Gastrocnemius medialis (tissue), 4 donors: ENCODE data around the gene ACVR1B. TPM values are rescaled to one million over a fixed set of nuclear protein-coding genes. Genes with fewer than 3 reads are reported as not detected.

Experiments
- ATAC-seq, 2 donors: fragments of 150-250 bp; one replicate each; pipeline ENCODE4 v1.9.1; 2016
- DNase-seq, 2 donors: peaks; one replicate each; pipeline ENCODE4 v3.0.0-alpha.2; 2019
- H3K27ac ChIP-seq, 4 donors: fragments of 200-600 bp; sonication (generic); 1 replicate in 1 of 4; 2 replicates in 3 of 4; pipeline ENCODE4 v1.5.1; 2016 to 2018; ENCODE audit warnings: mild to moderate bottlenecking in 2 of 4, moderate library complexity in 1 of 4
- H3K27me3 ChIP-seq, 3 donors: fragments of 200-600 bp; sonication (generic) in 2 of 3; 1 replicate in 1 of 3; 2 replicates in 2 of 3; pipeline versions ENCODE4 v1.5.1 to v1.6.0; 2016 to 2019; ENCODE audit warnings: mild to moderate bottlenecking in 1 of 3, moderate library complexity in 1 of 3
- H3K36me3 ChIP-seq, 2 donors: fragments of 200-600 bp; sonication (generic) in 1 of 2; one replicate each; pipeline ENCODE4 v1.5.1; 2017 to 2018
- H3K4me1 ChIP-seq, 2 donors: fragments of 200-600 bp; sonication (generic) in 1 of 2; one replicate each; pipeline ENCODE4 v1.5.1; 2016 to 2017; ENCODE audit warnings: mild to moderate bottlenecking in 2 of 2
- H3K4me3 ChIP-seq, 4 donors: fragments of 200-600 bp; sonication (generic) in 3 of 4; 1 replicate in 1 of 4; 2 replicates in 3 of 4; pipeline ENCODE4 v1.5.1; 2016 to 2019; ENCODE audit warnings: mild to moderate bottlenecking in 2 of 4
- H3K9me3 ChIP-seq, 3 donors: fragments of 200-600 bp; sonication (generic) in 2 of 3; 1 replicate in 1 of 3; 2 replicates in 2 of 3; pipeline ENCODE4 v1.5.1; 2016 to 2019
- CTCF ChIP-seq, 5 experiments: fragments of 450-650 bp in 3 of 5; fragments of 200-600 bp in 2 of 5; sonication (generic) in 2 of 5; IDR thresholded peaks in 4 of 5; conservative IDR thresholded peaks in 1 of 5; 1 replicate in 4 of 5; 2 replicates in 1 of 5; pipeline ENCODE4 v1.5.1; 2016 to 2019; ENCODE audit warnings: antibody characterized with exemption in 5 of 5, mild to moderate bottlenecking in 3 of 5, moderate library complexity in 3 of 5
- POLR2A ChIP-seq, 2 donors: fragments of 450-650 bp; IDR thresholded peaks; one replicate each; pipeline ENCODE4 v1.6.1; 2017; ENCODE audit warnings: antibody characterized with exemption in 2 of 2, mild to moderate bottlenecking in 2 of 2, moderate library complexity in 2 of 2
- in situ Hi-C, 4 donors: fragments of 200-750 bp; cut with MboI; loops; one replicate each; pipeline versions ENCODE4 v1.15.0 to v1.8.0; 2017; ENCODE audit warnings: low sequenced_read_pairs in 4 of 4
- intact Hi-C: fragments of 100-400 bp; cut with DNase I; formaldehyde crosslinking; loops from one replicate; pipeline ENCODE4 v1.15.1; 2023; ENCODE audit warnings: low total_unique reads
- total RNA-seq, 4 donors: library from RNA; depleted of rRNA; stranded (reverse); fragments of >200 nt; gene quantifications; one replicate each; pipeline versions ENCODE4 v1.1.0 to v1.2.3, GENCODE V29; 2016

Gene ACVR1B
- total RNA-seq, 4 donors from 2014 or later = 8.7 to 15.9 (median 10.1) TPM

GRCh38 chr12:51948066-51948465 lies 3.4 kb upstream of the ACVR1B start:
- TF ChIP-seq CTCF (IDR thresholded peaks at IDR 0.05 in 4 of 5, conservative IDR thresholded peaks at IDR 0.05 in 1 of 5) (no peak), POLR2A (IDR thresholded peaks at IDR 0.05) (no peak)

GRCh38 chr12:51949342-51950030 lies 2.0 kb upstream of the ACVR1B start:
- intact Hi-C loops = no loop called here
- TF ChIP-seq POLR2A (IDR thresholded peaks at IDR 0.05) (no peak), CTCF (IDR thresholded peaks at IDR 0.05 in 4 of 5, conservative IDR thresholded peaks at IDR 0.05 in 1 of 5) (no peak)
- no peak for DNase-seq

More at GRCh38 chr12:51948066-51948465, 3.4 kb upstream of the ACVR1B start:
- in situ Hi-C loops (no loop called here), intact Hi-C loops (no loop called here)
- H3K4me1 ChIP-seq = peaks cover 14 to 18% of the 10 kb centered on the region in 2 donors
- no peaks in the 10 kb centered on the region for H3K27me3 ChIP-seq
- no peak overlapping the region for H3K27ac ChIP-seq
- peaks cover 0 to 11% (median 4%) of the 10 kb centered on the region in 3 donors for H3K9me3 ChIP-seq
- DNase-seq (no peak), ATAC-seq (no peak)
- no peaks in the 10 kb centered on the region for H3K36me3 ChIP-seq
- H3K4me3 ChIP-seq = no peak overlapping the region

GRCh38 chr12:51950682-51951198 lies 759 bp upstream of the ACVR1B start:
- intact Hi-C loops = no loop called here
- H3K4me3 ChIP-seq = peak overlapping the region; percentile 65 to 87 (median 82)
- TF ChIP-seq CTCF (IDR thresholded peaks at IDR 0.05 in 4 of 5, conservative IDR thresholded peaks at IDR 0.05 in 1 of 5) (no peak), POLR2A (IDR thresholded peaks at IDR 0.05) (no peak)
- in situ Hi-C loops = no loop called here
- ATAC-seq (no peak), DNase-seq (no peak)
- no peaks in the 10 kb centered on the region for H3K27me3 ChIP-seq
- no peaks in the 10 kb centered on the region for H3K36me3 ChIP-seq
- H3K4me1 ChIP-seq = peaks cover 41 to 45% of the 10 kb centered on the region in 2 donors
- H3K9me3 ChIP-seq = no peaks in the 10 kb centered on the region
- H3K27ac ChIP-seq = peak overlapping the region; percentile 75 to 78 (median 76)

More at GRCh38 chr12:51949342-51950030, 2.0 kb upstream of the ACVR1B start:
- Histone ChIP-seq H3K4me1 (peaks cover 29 to 33% of the 10 kb centered on the region in 2 donors), H3K36me3 (no peaks in the 10 kb centered on the region), H3K27ac (peak overlapping the region; percentile 6 to 78 (median 64)), H3K27me3 (no peaks in the 10 kb centered on the region), H3K4me3 (no peak overlapping the region), H3K9me3 (peaks cover 0 to 6% (median under 1%) of the 10 kb centered on the region in 3 donors)
- in situ Hi-C loops = no loop called here
- ATAC-seq = no peak

GRCh38 chr12:51951843-51952722 lies 584 bp downstream of the ACVR1B start:
- no peak for TF ChIP-seq CTCF (IDR thresholded peaks at IDR 0.05 in 4 of 5, conservative IDR thresholded peaks at IDR 0.05 in 1 of 5)
- peak in 1 of 2 donors; percentile 25 for TF ChIP-seq POLR2A (IDR thresholded peaks at IDR 0.05)
- H3K4me1 ChIP-seq = peaks cover 52% of the 10 kb centered on the region in 2 donors
- H3K27ac ChIP-seq = peak overlapping the region; percentile 89 to 98 (median 96)
- DNase-seq = peak; percentile 24 to 55
- ATAC-seq = peak; percentile 44 to 50
- peak overlapping the region; percentile 65 to 97 (median 91) for H3K4me3 ChIP-seq
- H3K9me3 ChIP-seq = no peaks in the 10 kb centered on the region
- in situ Hi-C loops = no loop called here
- intact Hi-C loops = loop anchor here (2.0 kb wide), 1 partner anchor 71 kb away; no protein-coding TSS in a partner anchor
- H3K27me3 ChIP-seq = no peaks in the 10 kb centered on the region
- no peaks in the 10 kb centered on the region for H3K36me3 ChIP-seq
